Endothelial cell of umbilical vein (primary cell): Measurements from ENCODE around the gene GABBR2. TPM values are rescaled to one million over a fixed set of nuclear protein-coding genes. Genes with fewer than 3 reads are reported as not detected.

ENCODE experiments used
- BruUV-seq: library from RNA; stranded (reverse); fragments of 400-500 nt; replicated peaks from 2 replicates; lab custom pipeline; 2021; lab: Mats Ljungman, UMichigan
- CTCF ChIA-PET: fragments of 300-600, 350-600 bp; sonication (Branson Sonifier 250); formaldehyde crosslinking; loops from one replicate; lab custom pipeline; 2021; ENCODE audit warnings: antibody characterized with exemption, inconsistent platforms; lab: Charles Lee
- POLR2A ChIA-PET: fragments of 300-600, 350-600 bp; sonication (Branson Sonifier 250); formaldehyde crosslinking; loops from one replicate; lab custom pipeline; 2021; ENCODE audit warnings: antibody characterized with exemption, inconsistent platforms; lab: Charles Lee
- DNase-seq: peaks from one replicate; pipeline ENCODE4 v3.0.0-alpha.2; 2011; ENCODE audit warnings: low read depth, low spot score
- FAIRE-seq: peaks from 2 replicates; lab custom pipeline; 2011; peaks lifted over from hg19 to GRCh38; lab: Jason Lieb, UNC
- H2AFZ ChIP-seq: 2 replicates; pipeline ENCODE4 v1.6.0; 2012; ENCODE audit warnings: low read depth, low read length, control low read depth, inconsistent platforms
- H3K27ac ChIP-seq: 2 replicates; pipeline ENCODE4 v1.5.1; 2011; ENCODE audit warnings: low read depth, mild to moderate bottlenecking, control low read depth, low read length, moderate library complexity; ENCODE audit not compliant: insufficient read depth
- H3K27me3 ChIP-seq, 2 experiments: 2 replicates each; pipeline versions ENCODE4 v1.6.0 to v1.6.1; 2011; ENCODE audit warnings: low read length in 2 of 2, mixed read lengths in 1 of 2; ENCODE audit not compliant: control insufficient read depth in 2 of 2, insufficient read depth in 2 of 2
- H3K36me3 ChIP-seq, 2 experiments: 2 replicates in 1 of 2; 3 replicates in 1 of 2; pipeline ENCODE4 v1.5.1; 2011; ENCODE audit warnings: low read length in 2 of 2, mild to moderate bottlenecking in 1 of 2, moderate library complexity in 1 of 2; ENCODE audit not compliant: control insufficient read depth in 2 of 2, insufficient read depth in 2 of 2; ENCODE audit errors: extremely low read depth in 1 of 2
- H3K4me1 ChIP-seq: 3 replicates; pipeline ENCODE4 v1.5.1; 2011; ENCODE audit warnings: mild to moderate bottlenecking, low read length; ENCODE audit not compliant: control insufficient read depth, insufficient read depth; ENCODE audit errors: extremely low read depth
- H3K4me2 ChIP-seq: 2 replicates; pipeline ENCODE4 v1.6.1; 2011; ENCODE audit warnings: low read length, control low read depth, mixed read lengths; ENCODE audit not compliant: insufficient read depth
- H3K4me3 ChIP-seq, 3 experiments: fragments of 200-600 bp in 1 of 3; sonication (generic), shearing (Covaris generic) in 1 of 3; replicated peaks in 1 of 3; 2 replicates each; pipeline ENCODE4 v1.5.1; 2011 to 2016; ENCODE audit warnings: control low read depth in 3 of 3, low read length in 3 of 3, mild to moderate bottlenecking in 2 of 3, inconsistent platforms in 1 of 3, low read depth in 1 of 3, moderate library complexity in 1 of 3; ENCODE audit not compliant: insufficient read depth in 1 of 3
- H3K79me2 ChIP-seq: 2 replicates; pipeline ENCODE4 v1.6.0; 2012; ENCODE audit warnings: low read length, inconsistent platforms; ENCODE audit not compliant: control insufficient read depth, insufficient read depth
- H3K9ac ChIP-seq: replicated peaks from 2 replicates; pipeline ENCODE3; 2011; ENCODE audit warnings: low read length, control low read depth; ENCODE audit not compliant: insufficient read depth; ENCODE audit errors: extremely low read depth
- H3K9me1 ChIP-seq: replicated peaks from 3 replicates; pipeline ENCODE4 v1.6.0; 2011; ENCODE audit warnings: mild to moderate bottlenecking, low read length; ENCODE audit not compliant: control insufficient read depth, insufficient read depth; ENCODE audit errors: extremely low read depth
- H3K9me3 ChIP-seq: replicated peaks from 2 replicates; pipeline ENCODE4 v1.5.1; 2012; ENCODE audit warnings: low read length, inconsistent platforms; ENCODE audit not compliant: control insufficient read depth, insufficient read depth
- H4K20me1 ChIP-seq: replicated peaks from 2 replicates; pipeline ENCODE3; 2011; ENCODE audit warnings: mild to moderate bottlenecking, low read length; ENCODE audit not compliant: control insufficient read depth, insufficient read depth; ENCODE audit errors: extremely low read depth
- CTCF ChIP-seq, 2 donors: IDR thresholded peaks; 1 replicate in 1 of 2; 2 replicates in 1 of 2; pipeline ENCODE4 v1.5.1; 2011; ENCODE audit warnings: low read length in 2 of 2, mild to moderate bottlenecking in 2 of 2, moderate library complexity in 2 of 2, control low read depth in 1 of 2, inconsistent platforms in 1 of 2, low read depth in 1 of 2; ENCODE audit not compliant: insufficient read depth in 1 of 2; ENCODE audit errors: extremely low read depth in 1 of 2
- EZH2 ChIP-seq: IDR thresholded peaks from 2 replicates; pipeline ENCODE4 v1.6.1; 2012; ENCODE audit warnings: borderline replicate concordance, low read depth, mild to moderate bottlenecking, moderate library complexity, low read length, inconsistent platforms; ENCODE audit not compliant: severe bottlenecking
- FOS ChIP-seq: IDR thresholded peaks from 2 replicates; pipeline ENCODE4 v1.6.1; 2011; ENCODE audit warnings: mild to moderate bottlenecking, low read length, moderate library complexity, borderline replicate concordance; ENCODE audit not compliant: insufficient read depth
- GATA2 ChIP-seq: IDR thresholded peaks from 2 replicates; pipeline ENCODE4 v1.7.0; 2011; ENCODE audit warnings: low read depth, mild to moderate bottlenecking, moderate library complexity, mixed read lengths, low read length; ENCODE audit not compliant: insufficient read length, insufficient read depth
- JUN ChIP-seq: IDR thresholded peaks from 2 replicates; pipeline ENCODE4 v1.6.1; 2011; ENCODE audit warnings: borderline replicate concordance, low read depth; ENCODE audit not compliant: insufficient read length, insufficient read depth
- MAX ChIP-seq: IDR thresholded peaks from 2 replicates; pipeline ENCODE4 v1.6.1; 2011; ENCODE audit not compliant: insufficient read depth, insufficient read length
- MYC ChIP-seq: IDR thresholded peaks from one replicate; pipeline ENCODE4 v1.6.1; 2011; ENCODE audit warnings: mild to moderate bottlenecking, low read depth, low read length
- POLR2A ChIP-seq: IDR thresholded peaks from 2 replicates; pipeline ENCODE4 v1.6.1; 2012; ENCODE audit warnings: low read depth, mild to moderate bottlenecking, control low read depth, low read length
- POLR2AphosphoS5 ChIP-seq: IDR thresholded peaks from 2 replicates; pipeline ENCODE4 v1.6.1; 2012; ENCODE audit warnings: low read depth, mild to moderate bottlenecking, control low read depth, low read length, moderate library complexity; ENCODE audit not compliant: insufficient read depth
- dilution Hi-C: fragments of 300-500 bp; cut with MboI; formaldehyde crosslinking; loops from one replicate; pipeline ENCODE4 v1.15.0; 2019; ENCODE audit warnings: low sequenced_read_pairs; ENCODE audit not compliant: extremely low pct_ligation_motif_present
- intact Hi-C: fragments of 100-400 bp; cut with micrococcal nuclease; formaldehyde crosslinking; loops from one replicate; pipeline ENCODE4 v1.10.0; 2022
- polyA plus RNA-seq, 4 experiments: library from polyadenylated mRNA; depleted of rRNA in 3 of 4; stranded (reverse) in 3 of 4; unstranded in 1 of 4; fragments of >200 nt; gene quantifications; 2 replicates each; pipeline versions ENCODE4 v1.2.1 to v1.2.3, GENCODE V29; 2011 to 2012; ENCODE audit warnings: missing spikeins in 1 of 4
- total RNA-seq: library from RNA; stranded (reverse); gene quantifications from 2 replicates; pipeline ENCODE4 v1.2.3, GENCODE V29; 2021

The GABBR2 gene
- total and polyA plus RNA-seq, 2 donors (not counting 3 experiments of a cell fraction or from before 2014, with no cell fraction given): 1.1 to 9.2 TPM

GRCh38 chr9:98573749-98574278, 134.9 kb downstream of the GABBR2 start:
- dilution Hi-C loops: no loop called here
- no peaks in the 10 kb centered on the region for H3K36me3 ChIP-seq
- FAIRE-seq (no peak), DNase-seq (no peak)
- H2AFZ ChIP-seq: no peak overlapping the region
- H3K79me2 ChIP-seq: no peaks in the 10 kb centered on the region
- H3K27ac ChIP-seq: no peak overlapping the region
- no peaks in the 10 kb centered on the region for H3K9me1 ChIP-seq
- ChIA-PET CTCF (interaction anchor here (1.1 to 2.0 kb wide), 3 partner anchors 9 to 258 kb away, joined by 3 to 10 read pairs (median 3); no protein-coding TSS in a partner anchor), POLR2A (no interaction called here)
- TF ChIP-seq MYC (no peak), CTCF (IDR thresholded peaks at IDR 0.05; ENCODE audit: extremely low read depth in 1 of 2, insufficient read depth in 1 of 2, low read depth in 1 of 2, low read length in 2 of 2) (peak in 1 of 2 donors; percentile 4)
- no TSS peak for BruUV-seq
- H3K9me3 ChIP-seq: no peaks in the 10 kb centered on the region
- H3K9ac ChIP-seq: no peak overlapping the region
- intact Hi-C loops: no loop called here
- H4K20me1 ChIP-seq: no peaks in the 10 kb centered on the region
- no peaks in the 10 kb centered on the region for H3K4me1 ChIP-seq
- H3K4me2 ChIP-seq: no peak overlapping the region
- no peaks in the 10 kb centered on the region for H3K27me3 ChIP-seq
- H3K4me3 ChIP-seq: no peak overlapping the region

DNA sequence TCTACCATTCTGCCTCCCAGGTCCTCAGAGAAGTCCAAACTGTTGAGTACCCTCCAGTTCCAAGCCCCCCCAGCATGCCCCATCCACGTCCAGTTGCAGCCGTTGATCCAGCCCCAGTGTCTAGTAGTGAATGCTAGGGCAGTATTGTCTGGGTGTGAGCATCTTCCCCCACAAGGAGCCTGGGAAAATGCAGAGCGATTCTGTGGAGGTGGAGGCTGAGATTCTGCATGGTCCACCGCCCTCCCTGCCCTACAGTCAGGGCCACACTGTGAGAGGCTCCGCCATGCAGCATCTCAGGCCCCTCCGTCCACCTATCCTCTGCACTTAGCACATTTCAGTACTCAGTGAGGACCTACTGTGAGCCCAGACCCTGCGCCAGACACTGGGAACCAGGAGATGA, 135.9 kb downstream of the GABBR2 start:
- H3K79me2 ChIP-seq: no peaks in the 10 kb centered on the region
- no peak overlapping the region for H3K4me2 ChIP-seq
- H3K9me1 ChIP-seq: no peaks in the 10 kb centered on the region
- no TSS peak for BruUV-seq
- dilution Hi-C loops: no loop called here
- no peak overlapping the region for H3K27ac ChIP-seq
- H2AFZ ChIP-seq: no peak overlapping the region
- intact Hi-C loops: no loop called here
- POLR2A ChIA-PET: no interaction called here
- CTCF ChIA-PET: interaction anchor here (0.9 kb wide), 1 partner anchor 36 kb away, joined by 3 read pairs; no protein-coding TSS in a partner anchor
- no peaks in the 10 kb centered on the region for H3K27me3 ChIP-seq
- no peak for FAIRE-seq
- H3K4me3 ChIP-seq: no peak overlapping the region
- no peaks in the 10 kb centered on the region for H3K4me1 ChIP-seq
- H3K9me3 ChIP-seq: no peaks in the 10 kb centered on the region
- H3K36me3 ChIP-seq: no peaks in the 10 kb centered on the region
- TF ChIP-seq EZH2: no peak
- TF ChIP-seq JUN: no peak
- TF ChIP-seq GATA2: no peak
- TF ChIP-seq POLR2A: no peak
- TF ChIP-seq FOS: no peak
- no peak for TF ChIP-seq MAX
- TF ChIP-seq MYC: no peak
- TF ChIP-seq POLR2AphosphoS5: no peak
- no peak for TF ChIP-seq CTCF (IDR thresholded peaks at IDR 0.05; ENCODE audit: extremely low read depth in 1 of 2, insufficient read depth in 1 of 2, low read depth in 1 of 2, low read length in 2 of 2)
- no peak overlapping the region for H3K9ac ChIP-seq
- no peaks in the 10 kb centered on the region for H4K20me1 ChIP-seq
- no peak for DNase-seq
